Retina (tissue), 1 donor: ENCODE measurements around the gene PCDHGA4.
"Not testable (repeated sequence)": the region's sequence is repeated elsewhere in the genome, so short reads cannot be mapped to it uniquely, and the experiment has no call there.

Experiments used
- DNase-seq: peaks from one replicate; pipeline ENCODE4 v3.0.0-alpha.2; 2016

The PCDHGA4 gene

GRCh38 chr5:141384471-141385267 lies 29.8 kb downstream of the PCDHGA4 start:
- no peak for DNase-seq

- peak; percentile 22 for DNase-seq
Measured at GRCh38 chr5:141387557-141388311, 32.9 kb downstream of the PCDHGA4 start, which contains the start of gene PCDHGB4. Gene PCDHGB4 (plus strand): TSS chr5:141387698. CDS start chr5:141387885, 187 bp downstream.

GRCh38 chr5:141388661-141389060 lies 33.8 kb downstream of the PCDHGA4 start:
- no peak for DNase-seq

GRCh38 chr5:141389153-141390042 lies 34.6 kb downstream of the PCDHGA4 start:
- no peak for DNase-seq

- no peak for DNase-seq
Measured at GRCh38 chr5:141392429-141393198, 37.8 kb downstream of the PCDHGA4 start, which contains the start of gene PCDHGA8. Gene PCDHGA8 (plus strand): TSS chr5:141392633. CDS start chr5:141392814, 181 bp downstream.

GRCh38 chr5:141393267-141393666 lies 38.4 kb downstream of the PCDHGA4 start:
- DNase-seq = no peak

- not testable (repeated sequence) for DNase-seq
Measured at GRCh38 chr5:141394401-141395187, 39.8 kb downstream of the PCDHGA4 start.

GRCh38 chr5:141397756-141398551 lies 43.1 kb downstream of the PCDHGA4 start, which contains the start of gene PCDHGB5:
Gene PCDHGB5 (plus strand): TSS chr5:141397947. CDS start chr5:141398128, 181 bp downstream.
- not testable (repeated sequence) for DNase-seq

- DNase-seq = no peak
Measured at GRCh38 chr5:141398608-141399007, 43.8 kb downstream of the PCDHGA4 start.

- DNase-seq = no peak
Measured at GRCh38 chr5:141399555-141400258, 44.9 kb downstream of the PCDHGA4 start.

GRCh38 chr5:141402553-141403243 lies 47.9 kb downstream of the PCDHGA4 start, which contains the start of gene PCDHGA9:
Gene PCDHGA9 (plus strand): TSS chr5:141402778. CDS start chr5:141402953, 175 bp downstream.
- no peak for DNase-seq

GRCh38 chr5:141403387-141403786 lies 48.6 kb downstream of the PCDHGA4 start:
- DNase-seq = no peak
